ENCODE data around the gene RAC2.

The RAC2 gene

GRCh38 chr22:37215890-37216289 is 28.2 kb downstream of the RAC2 start:
- no peak overlapping the region for H3K4me3 ChIP-seq (IDR thresholded peaks at IDR 0.05; ENCODE audit: insufficient read depth, low read depth, low read length)
- H3K27ac ChIP-seq, result peak overlapping the region; percentile 87
- peaks cover 80% of the 10 kb centered on the region for H3K4me1 ChIP-seq (ENCODE audit: low read depth, poor library complexity, severe bottlenecking)
- TF ChIP-seq CTCF (conservative IDR thresholded peaks at IDR 0.05; ENCODE audit: low read depth, low read length), result no peak
- H3K9ac ChIP-seq, result no peak overlapping the region
- H3K4me2 ChIP-seq, result peak overlapping the region; percentile 98
- H4K20me1 ChIP-seq (ENCODE audit: insufficient read depth), result no peaks in the 10 kb centered on the region
- H3K36me3 ChIP-seq (ENCODE audit: insufficient read depth), result no peaks in the 10 kb centered on the region
- H3K79me2 ChIP-seq (ENCODE audit: insufficient read depth, low read depth), result peaks cover 11% of the 10 kb centered on the region
- no peaks in the 10 kb centered on the region for H3K27me3 ChIP-seq (ENCODE audit: insufficient read depth, low read depth)
- H2AFZ ChIP-seq (ENCODE audit: low read depth), result no peak overlapping the region

DNA sequence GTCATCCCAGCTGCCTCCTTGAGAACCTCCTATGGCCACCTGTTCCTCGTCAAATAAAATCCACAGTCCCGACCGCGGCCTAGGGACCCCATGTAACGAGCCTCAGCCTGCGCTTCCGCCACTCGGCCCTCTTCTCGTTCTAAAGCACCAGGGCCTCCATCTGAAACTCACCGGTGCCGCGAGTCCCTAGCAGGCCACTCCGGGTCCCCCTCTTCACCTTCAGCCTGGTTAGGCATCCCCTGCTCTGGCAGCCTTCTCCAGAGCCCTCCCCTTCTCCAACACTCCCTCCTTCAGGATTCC is 29.4 kb downstream of the RAC2 start:
- H3K4me1 ChIP-seq (ENCODE audit: low read depth, poor library complexity, severe bottlenecking), result peaks cover 75% of the 10 kb centered on the region
- H3K79me2 ChIP-seq (ENCODE audit: insufficient read depth, low read depth), result peaks cover 21% of the 10 kb centered on the region
- H3K4me2 ChIP-seq, result peak overlapping the region; percentile 98; the same call in 1 of the 2 replicates
- H2AFZ ChIP-seq (ENCODE audit: low read depth), result no peak overlapping the region
- H3K9ac ChIP-seq, result no peak overlapping the region
- H3K36me3 ChIP-seq (ENCODE audit: insufficient read depth), result no peaks in the 10 kb centered on the region
- no peaks in the 10 kb centered on the region for H3K27me3 ChIP-seq (ENCODE audit: insufficient read depth, low read depth)
- no peak overlapping the region for H3K4me3 ChIP-seq (IDR thresholded peaks at IDR 0.05; ENCODE audit: insufficient read depth, low read depth, low read length)
- H4K20me1 ChIP-seq (ENCODE audit: insufficient read depth), result no peaks in the 10 kb centered on the region
- TF ChIP-seq CTCF (conservative IDR thresholded peaks at IDR 0.05; ENCODE audit: low read depth, low read length), result no peak
- H3K27ac ChIP-seq, result peak overlapping the region; percentile 83

GRCh38 chr22:37213941-37214730 is 29.9 kb downstream of the RAC2 start:
- Histone ChIP-seq H3K79me2 (ENCODE audit: insufficient read depth, low read depth) (peaks cover 21% of the 10 kb centered on the region), H3K27ac (peak overlapping the region; percentile 83; the same call in 1 of the 2 replicates), H3K36me3 (ENCODE audit: insufficient read depth) (no peaks in the 10 kb centered on the region), H3K4me3 (IDR thresholded peaks at IDR 0.05; ENCODE audit: insufficient read depth, low read depth, low read length) (no peak overlapping the region), H4K20me1 (ENCODE audit: insufficient read depth) (no peaks in the 10 kb centered on the region), H2AFZ (ENCODE audit: low read depth) (no peak overlapping the region), H3K4me2 (peak overlapping the region; percentile 98; the same call in 1 of the 2 replicates), H3K4me1 (ENCODE audit: low read depth, poor library complexity, severe bottlenecking) (peaks cover 72% of the 10 kb centered on the region), H3K9ac (no peak overlapping the region), H3K27me3 (ENCODE audit: insufficient read depth, low read depth) (no peaks in the 10 kb centered on the region)
- no peak for TF ChIP-seq CTCF (conservative IDR thresholded peaks at IDR 0.05; ENCODE audit: low read depth, low read length)

- H3K27me3 ChIP-seq (ENCODE audit: insufficient read depth, low read depth), result no peaks in the 10 kb centered on the region
- no peak overlapping the region for H3K4me3 ChIP-seq (IDR thresholded peaks at IDR 0.05; ENCODE audit: insufficient read depth, low read depth, low read length)
- no peak overlapping the region for H3K9ac ChIP-seq
- H3K36me3 ChIP-seq (ENCODE audit: insufficient read depth), result no peaks in the 10 kb centered on the region
- TF ChIP-seq CTCF (conservative IDR thresholded peaks at IDR 0.05; ENCODE audit: low read depth, low read length), result no peak
- H3K4me1 ChIP-seq (ENCODE audit: low read depth, poor library complexity, severe bottlenecking), result peaks cover 66% of the 10 kb centered on the region
- peak overlapping the region; percentile 25 for H3K4me2 ChIP-seq
- peaks cover 21% of the 10 kb centered on the region for H3K79me2 ChIP-seq (ENCODE audit: insufficient read depth, low read depth)
- peak overlapping the region; percentile 30; the same call in 1 of the 2 replicates for H3K27ac ChIP-seq
- no peak overlapping the region for H2AFZ ChIP-seq (ENCODE audit: low read depth)
- no peaks in the 10 kb centered on the region for H4K20me1 ChIP-seq (ENCODE audit: insufficient read depth)
These were observed 30.7 kb downstream of the RAC2 start for GRCh38 chr22:37213218-37213855.

Data from KMS-11 (cell line).